Measurements from ENCODE around the gene TPSB2. TPM values are rescaled to one million over a fixed set of nuclear protein-coding genes. Genes with fewer than 3 reads are reported as not detected.
A peak's percentile ranks its signal among the peaks of the same experiment; 100 is the strongest.
"Not testable (repeated sequence)": the region's sequence is repeated elsewhere in the genome, so short reads cannot be mapped to it uniquely, and the experiment has no call there.

Gene TPSB2
- total RNA-seq, 4 donors from 2014 or later = 4.1 to 108 (median 29.0) TPM

- TF ChIP-seq, protein P1, sequence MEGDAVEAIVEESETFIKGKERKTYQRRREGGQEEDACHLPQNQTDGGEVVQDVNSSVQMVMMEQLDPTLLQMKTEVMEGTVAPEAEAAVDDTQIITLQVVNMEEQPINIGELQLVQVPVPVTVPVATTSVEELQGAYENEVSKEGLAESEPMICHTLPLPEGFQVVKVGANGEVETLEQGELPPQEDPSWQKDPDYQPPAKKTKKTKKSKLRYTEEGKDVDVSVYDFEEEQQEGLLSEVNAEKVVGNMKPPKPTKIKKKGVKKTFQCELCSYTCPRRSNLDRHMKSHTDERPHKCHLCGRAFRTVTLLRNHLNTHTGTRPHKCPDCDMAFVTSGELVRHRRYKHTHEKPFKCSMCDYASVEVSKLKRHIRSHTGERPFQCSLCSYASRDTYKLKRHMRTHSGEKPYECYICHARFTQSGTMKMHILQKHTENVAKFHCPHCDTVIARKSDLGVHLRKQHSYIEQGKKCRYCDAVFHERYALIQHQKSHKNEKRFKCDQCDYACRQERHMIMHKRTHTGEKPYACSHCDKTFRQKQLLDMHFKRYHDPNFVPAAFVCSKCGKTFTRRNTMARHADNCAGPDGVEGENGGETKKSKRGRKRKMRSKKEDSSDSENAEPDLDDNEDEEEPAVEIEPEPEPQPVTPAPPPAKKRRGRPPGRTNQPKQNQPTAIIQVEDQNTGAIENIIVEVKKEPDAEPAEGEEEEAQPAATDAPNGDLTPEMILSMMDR (IDR thresholded peaks at IDR 0.05) = no peak
- TF ChIP-seq POLR2A (IDR thresholded peaks at IDR 0.05) = no peak
- no peaks in the 10 kb centered on the region for H3K27me3 ChIP-seq
- H3K4me3 ChIP-seq = no peak overlapping the region
- H3K9me3 ChIP-seq = no peaks in the 10 kb centered on the region
- intact Hi-C loops (cut with DNase I; ENCODE audit: low total_unique reads) = no loop called here
- no peak overlapping the region for H3K27ac ChIP-seq
- DNase-seq = no peak
- H3K36me3 ChIP-seq = no peaks in the 10 kb centered on the region
- peaks cover 0 to 5% of the 10 kb centered on the region in 2 donors for H3K4me1 ChIP-seq
Measured at GRCh38 chr16:1276580-1276878, 46.5 kb upstream of the TPSB2 start.

GRCh38 chr16:1275791-1276579 lies 46.0 kb upstream of the TPSB2 start:
- intact Hi-C loops (cut with DNase I; ENCODE audit: low total_unique reads) = no loop called here
- Histone ChIP-seq H3K36me3 (no peaks in the 10 kb centered on the region), H3K4me1 (peaks cover 0 to 6% of the 10 kb centered on the region in 2 donors), H3K27ac (no peak overlapping the region), H3K4me3 (no peak overlapping the region), H3K9me3 (no peaks in the 10 kb centered on the region), H3K27me3 (no peaks in the 10 kb centered on the region)
- no peak for DNase-seq
- no peak for TF ChIP-seq POLR2A (IDR thresholded peaks at IDR 0.05)
- TF ChIP-seq, protein P1 (IDR thresholded peaks at IDR 0.05) = no peak

DNA sequence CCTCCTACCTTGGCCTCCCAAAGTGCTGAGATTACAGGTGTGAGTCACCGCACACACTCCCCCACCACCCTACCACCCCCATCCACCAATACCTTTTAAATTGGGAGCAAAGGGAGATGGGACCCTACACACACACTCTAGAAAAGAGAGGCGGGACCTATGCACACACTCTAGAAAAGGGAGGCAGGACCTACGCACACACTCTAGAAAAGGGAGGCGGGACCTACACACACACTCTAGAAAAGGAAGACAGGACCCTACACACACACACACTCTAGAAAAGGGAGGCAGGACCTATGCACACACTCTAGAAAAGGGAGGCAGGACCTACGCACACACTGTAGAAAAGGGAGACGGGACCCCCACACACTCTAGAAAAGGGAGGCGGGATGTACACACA lies 44.8 kb upstream of the TPSB2 start:
- Histone ChIP-seq H3K4me1 (peaks cover 0 to 6% of the 10 kb centered on the region in 2 donors), H3K27me3 (no peaks in the 10 kb centered on the region), H3K27ac (no peak overlapping the region), H3K36me3 (no peaks in the 10 kb centered on the region), H3K4me3 (no peak overlapping the region), H3K9me3 (no peaks in the 10 kb centered on the region)
- intact Hi-C loops (cut with DNase I; ENCODE audit: low total_unique reads) = no loop called here
- TF ChIP-seq, protein P1 (IDR thresholded peaks at IDR 0.05) = no peak
- TF ChIP-seq POLR2A (IDR thresholded peaks at IDR 0.05) = no peak
- no peak for DNase-seq

DNA sequence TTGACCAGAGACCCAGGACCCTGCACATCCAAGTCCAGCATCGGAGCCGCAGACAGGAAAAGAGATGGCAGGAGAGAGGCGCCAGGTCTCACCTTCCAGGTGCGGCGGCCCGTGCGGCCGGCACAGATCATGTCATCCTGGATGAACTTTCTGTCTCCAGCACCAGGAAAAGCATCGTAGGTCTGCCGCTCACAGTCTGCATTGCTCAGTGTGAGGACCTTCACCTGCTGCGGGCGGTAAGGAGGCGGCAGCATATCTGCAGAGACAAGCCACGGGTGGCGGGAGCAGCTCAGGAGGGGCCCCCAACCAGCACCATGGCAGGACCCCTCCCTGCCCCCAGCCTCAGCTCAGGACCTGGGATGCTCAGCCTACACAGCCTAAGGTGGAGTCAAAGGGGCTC lies 43.8 kb upstream of the TPSB2 start:
- TF ChIP-seq, protein P1 (IDR thresholded peaks at IDR 0.05) = no peak
- TF ChIP-seq POLR2A (IDR thresholded peaks at IDR 0.05) = no peak
- H3K9me3 ChIP-seq = no peaks in the 10 kb centered on the region
- H3K36me3 ChIP-seq = no peaks in the 10 kb centered on the region
- DNase-seq = no peak
- H3K4me3 ChIP-seq = no peak overlapping the region
- H3K4me1 ChIP-seq = peaks cover 0 to 6% of the 10 kb centered on the region in 2 donors
- no peak overlapping the region for H3K27ac ChIP-seq
- H3K27me3 ChIP-seq = no peaks in the 10 kb centered on the region
- intact Hi-C loops (cut with DNase I; ENCODE audit: low total_unique reads) = no loop called here

DNA sequence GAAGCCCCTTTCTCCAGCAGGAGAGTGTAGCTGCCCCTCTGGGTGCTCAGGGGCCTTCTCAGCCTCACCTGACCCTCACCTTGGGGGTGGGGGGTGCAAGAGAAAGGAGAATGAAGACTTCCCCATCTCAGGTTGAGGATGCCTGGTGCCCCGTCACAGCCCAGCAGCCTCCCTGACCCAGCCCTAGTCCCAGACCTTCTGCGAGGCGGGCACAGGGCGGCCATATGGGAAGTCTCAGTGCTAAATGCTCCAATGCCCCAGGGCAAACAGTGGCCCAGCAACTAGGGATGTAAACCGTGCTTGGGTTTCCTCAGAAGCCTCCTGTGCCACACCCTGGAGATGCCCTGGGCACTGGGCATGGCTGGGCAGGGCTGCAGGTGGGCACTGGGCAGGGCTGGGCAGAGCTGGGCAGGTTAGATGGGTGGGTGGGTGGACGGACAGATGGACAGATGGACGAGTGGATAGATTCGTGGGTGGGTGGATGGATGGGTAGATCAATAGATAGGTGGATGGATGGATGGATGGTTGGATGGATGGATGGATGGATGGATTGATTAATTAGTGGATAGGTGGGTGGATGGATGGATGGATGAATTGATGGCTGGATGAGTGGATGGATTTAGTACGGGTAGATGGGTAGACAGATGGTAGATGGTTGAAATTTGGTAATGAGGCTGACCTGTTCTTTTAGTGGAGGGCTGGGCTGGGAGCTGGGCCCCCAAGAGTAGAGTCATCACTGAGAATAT lies 42.6 kb upstream of the TPSB2 start:
- H3K4me3 ChIP-seq = no peak overlapping the region
- no peaks in the 10 kb centered on the region for H3K9me3 ChIP-seq
- H3K27ac ChIP-seq = no peak overlapping the region
- peaks cover 0 to 6% of the 10 kb centered on the region in 2 donors for H3K4me1 ChIP-seq
- no peaks in the 10 kb centered on the region for H3K27me3 ChIP-seq
- no peak for TF ChIP-seq POLR2A (IDR thresholded peaks at IDR 0.05)
- TF ChIP-seq, protein P1 (IDR thresholded peaks at IDR 0.05) = no peak
- H3K36me3 ChIP-seq = no peaks in the 10 kb centered on the region
- no peak for DNase-seq
- intact Hi-C loops (cut with DNase I; ENCODE audit: low total_unique reads) = no loop called here

- DNase-seq = peak in 1 of 2 donors; percentile 35
- H3K27ac ChIP-seq; H3K27me3 ChIP-seq; H3K9me3 ChIP-seq; H3K4me1 ChIP-seq; H3K36me3 ChIP-seq; intact Hi-C loops (cut with DNase I; ENCODE audit: low total_unique reads); H3K4me3 ChIP-seq: not testable (repeated sequence)
Measured at GRCh38 chr16:1271724-1272413, 41.9 kb upstream of the TPSB2 start.
